ENCODE data around the gene GRK6. TPM values are rescaled to one million over a fixed set of nuclear protein-coding genes. Genes with fewer than 3 reads are reported as not detected.

The GRK6 gene
- total RNA-seq, 3 donors from 2014 or later = 21.3 to 25.0 (median 22.1) TPM

DNA sequence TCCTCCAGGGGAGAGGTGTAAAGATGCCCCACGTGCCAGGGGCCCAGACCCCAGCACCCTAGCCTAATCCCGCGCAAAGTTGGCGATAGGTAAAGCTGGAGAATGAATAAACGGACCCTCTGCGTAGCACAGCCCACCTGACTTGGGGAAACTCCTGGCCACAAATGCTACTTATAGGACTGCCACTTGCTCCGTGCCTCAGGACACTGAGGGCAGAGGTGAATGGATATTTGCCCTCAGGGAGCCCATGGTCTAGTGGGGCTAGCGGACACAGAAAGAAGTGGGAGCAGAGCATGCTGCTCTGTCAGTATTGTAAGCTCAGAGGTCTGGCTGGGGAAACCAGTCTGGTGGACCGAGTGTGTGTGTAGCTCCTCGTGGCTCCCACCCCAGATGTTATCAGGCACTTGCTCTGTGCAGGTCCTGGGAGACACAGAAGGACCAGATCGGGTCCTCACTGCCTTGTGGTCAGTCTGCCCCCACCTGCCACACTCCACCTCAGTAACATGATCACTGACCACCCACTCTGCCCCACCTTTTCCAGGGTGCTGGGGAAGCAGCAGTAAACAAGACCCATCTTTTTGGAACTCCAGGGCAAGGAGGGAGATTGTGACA, 841 bp downstream of the GRK6 start:
- no peaks in the 10 kb centered on the region for H3K9me3 ChIP-seq
- peak overlapping the region; percentile 91 to 92 for H3K27ac ChIP-seq
- H3K4me3 ChIP-seq = peak overlapping the region; percentile 77 to 88 (median 84)
- no peaks in the 10 kb centered on the region for H3K27me3 ChIP-seq
- DNase-seq (ENCODE audit: low spot score in 2 of 2) = peak in 1 of 2 donors; percentile 41
- no peak for TF ChIP-seq POLR2AphosphoS5 (IDR thresholded peaks at IDR 0.05)
- TF ChIP-seq, protein P1, sequence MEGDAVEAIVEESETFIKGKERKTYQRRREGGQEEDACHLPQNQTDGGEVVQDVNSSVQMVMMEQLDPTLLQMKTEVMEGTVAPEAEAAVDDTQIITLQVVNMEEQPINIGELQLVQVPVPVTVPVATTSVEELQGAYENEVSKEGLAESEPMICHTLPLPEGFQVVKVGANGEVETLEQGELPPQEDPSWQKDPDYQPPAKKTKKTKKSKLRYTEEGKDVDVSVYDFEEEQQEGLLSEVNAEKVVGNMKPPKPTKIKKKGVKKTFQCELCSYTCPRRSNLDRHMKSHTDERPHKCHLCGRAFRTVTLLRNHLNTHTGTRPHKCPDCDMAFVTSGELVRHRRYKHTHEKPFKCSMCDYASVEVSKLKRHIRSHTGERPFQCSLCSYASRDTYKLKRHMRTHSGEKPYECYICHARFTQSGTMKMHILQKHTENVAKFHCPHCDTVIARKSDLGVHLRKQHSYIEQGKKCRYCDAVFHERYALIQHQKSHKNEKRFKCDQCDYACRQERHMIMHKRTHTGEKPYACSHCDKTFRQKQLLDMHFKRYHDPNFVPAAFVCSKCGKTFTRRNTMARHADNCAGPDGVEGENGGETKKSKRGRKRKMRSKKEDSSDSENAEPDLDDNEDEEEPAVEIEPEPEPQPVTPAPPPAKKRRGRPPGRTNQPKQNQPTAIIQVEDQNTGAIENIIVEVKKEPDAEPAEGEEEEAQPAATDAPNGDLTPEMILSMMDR (IDR thresholded peaks at IDR 0.05) = no peak
- no peak for TF ChIP-seq POLR2A (IDR thresholded peaks at IDR 0.05)
- intact Hi-C loops (cut with DNase I; ENCODE audit: low total_unique reads) = no loop called here
- no peaks in the 10 kb centered on the region for H3K36me3 ChIP-seq
- H3K4me1 ChIP-seq = peaks cover 5 to 17% of the 10 kb centered on the region in 2 donors

DNA sequence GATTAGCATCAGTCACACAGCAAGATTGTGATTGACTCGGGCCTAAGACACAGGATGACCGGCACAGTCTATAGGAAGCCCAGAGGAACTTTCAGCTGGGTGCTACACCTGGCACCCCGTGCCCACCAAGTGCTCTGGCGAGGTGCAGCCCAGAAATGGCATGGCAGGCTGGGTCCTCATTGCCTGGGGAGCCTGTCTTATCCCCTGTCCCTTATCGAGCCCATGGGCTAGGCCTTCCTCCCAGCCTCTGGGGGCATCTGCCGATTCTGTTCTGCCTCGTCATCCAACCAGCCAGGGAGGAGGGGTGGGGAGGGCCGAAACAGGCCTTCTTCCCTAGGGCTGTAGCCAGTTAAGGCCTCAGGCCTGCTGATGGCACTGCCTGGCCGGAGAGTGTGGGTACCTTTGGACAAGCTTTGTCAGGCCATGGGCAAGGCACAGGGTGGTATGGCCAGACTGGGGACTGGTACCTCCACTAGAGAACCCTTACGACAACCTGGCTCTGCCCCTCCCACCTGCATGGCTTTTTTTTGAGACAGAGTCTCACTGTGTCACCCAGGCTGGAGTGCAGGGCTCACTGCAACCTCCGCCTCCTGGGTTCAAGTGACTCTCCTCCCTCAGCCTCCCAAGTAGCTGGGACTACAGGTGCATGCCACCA, 1.6 kb downstream of the GRK6 start:
- no peaks in the 10 kb centered on the region for H3K27me3 ChIP-seq
- H3K4me1 ChIP-seq = peaks cover 5 to 17% of the 10 kb centered on the region in 2 donors

DNA sequence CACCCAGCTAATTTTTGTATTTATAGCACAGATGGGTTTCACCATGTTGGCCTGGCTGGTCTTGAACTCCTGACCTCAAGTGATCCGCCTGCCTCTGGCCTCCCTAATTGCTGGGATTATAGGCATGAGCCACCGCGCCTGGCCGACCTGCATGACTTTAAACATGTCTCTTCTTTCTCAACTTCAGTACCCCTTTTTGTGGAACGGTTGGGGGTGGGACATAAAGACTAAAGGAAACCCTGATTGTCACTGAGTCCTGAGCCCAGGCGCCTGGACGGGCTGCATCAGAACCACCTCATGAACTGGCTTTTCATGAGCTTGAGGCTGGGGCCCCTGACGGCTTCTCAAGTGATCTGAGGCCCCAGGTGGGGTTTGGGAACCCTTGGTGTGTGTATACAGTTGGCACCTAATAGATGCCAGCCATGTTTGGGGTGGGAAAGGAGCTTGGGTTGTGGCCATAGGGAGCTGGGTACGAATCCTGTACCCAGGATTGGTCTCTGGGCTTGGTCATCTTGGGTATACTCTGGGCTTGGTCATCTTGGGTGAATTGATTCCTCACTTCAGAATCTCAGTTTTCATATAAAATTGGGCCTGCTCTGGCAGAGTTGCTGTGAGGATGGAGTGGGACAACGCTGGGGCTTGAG, 2.2 kb downstream of the GRK6 start:
- Histone ChIP-seq H3K9me3 (no peaks in the 10 kb centered on the region), H3K27ac (peak overlapping the region in 1 of 2 donors; percentile 91), H3K4me3 (no peak overlapping the region), H3K4me1 (peaks cover 5 to 17% of the 10 kb centered on the region in 2 donors), H3K27me3 (no peaks in the 10 kb centered on the region), H3K36me3 (no peaks in the 10 kb centered on the region)
- TF ChIP-seq POLR2AphosphoS5 (IDR thresholded peaks at IDR 0.05) = no peak
- TF ChIP-seq, protein P1 (IDR thresholded peaks at IDR 0.05) = no peak
- TF ChIP-seq POLR2A (IDR thresholded peaks at IDR 0.05) = no peak
- DNase-seq (ENCODE audit: low spot score in 2 of 2) = no peak
- intact Hi-C loops (cut with DNase I; ENCODE audit: low total_unique reads) = no loop called here

More for the DNA sequence above, 1.6 kb downstream of the GRK6 start:
- TF ChIP-seq, protein P1 (IDR thresholded peaks at IDR 0.05) = no peak
- TF ChIP-seq POLR2A (IDR thresholded peaks at IDR 0.05) (no peak), POLR2AphosphoS5 (IDR thresholded peaks at IDR 0.05) (no peak)
- Histone ChIP-seq H3K4me3 (peak overlapping the region; percentile 77 to 88 (median 84)), H3K36me3 (no peaks in the 10 kb centered on the region), H3K9me3 (no peaks in the 10 kb centered on the region), H3K27ac (peak overlapping the region; percentile 91 to 92)
- DNase-seq (ENCODE audit: low spot score in 2 of 2) = no peak
- intact Hi-C loops (cut with DNase I; ENCODE audit: low total_unique reads) = no loop called here

DNA sequence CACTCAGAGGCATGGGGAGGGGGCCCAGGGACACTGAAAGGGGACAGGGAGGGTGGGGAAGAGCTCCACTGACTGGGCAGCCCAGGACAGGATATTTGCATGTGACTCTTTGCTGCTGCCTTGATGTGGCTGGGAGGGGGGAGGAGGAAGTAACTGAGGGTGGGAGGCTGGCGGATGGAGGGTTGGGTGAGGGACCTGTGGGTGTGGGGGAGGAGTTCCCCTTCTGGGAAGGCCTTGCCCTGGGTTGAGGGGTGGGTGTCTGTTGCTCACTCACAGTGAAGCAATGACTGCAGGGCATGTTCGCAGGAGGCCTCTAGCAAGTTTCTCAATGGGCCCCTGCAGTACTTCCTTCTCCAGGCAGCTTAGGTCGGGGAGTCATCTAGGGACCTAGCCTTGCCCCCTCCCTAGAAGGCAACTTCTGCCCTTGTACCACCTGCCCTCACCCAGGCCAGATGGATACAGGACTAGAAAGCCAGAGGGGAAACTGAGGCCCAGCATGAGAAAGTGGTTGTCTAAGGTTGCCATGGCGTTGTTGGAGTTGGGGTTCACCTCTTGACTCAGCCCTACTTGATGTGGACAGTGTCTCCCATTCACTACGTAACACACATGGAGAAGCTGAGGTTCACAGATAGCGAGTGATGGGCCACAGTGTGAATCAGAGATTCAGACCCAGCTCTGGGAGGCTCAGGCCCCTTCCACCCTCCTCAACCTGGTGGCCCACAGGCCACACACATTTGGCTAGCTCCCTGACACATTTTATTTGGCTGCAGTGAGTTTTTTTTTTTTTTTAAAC, 3.0 kb downstream of the GRK6 start:
- Histone ChIP-seq H3K4me1 (peaks cover 5 to 17% of the 10 kb centered on the region in 2 donors), H3K36me3 (no peaks in the 10 kb centered on the region), H3K27me3 (no peaks in the 10 kb centered on the region), H3K4me3 (no peak overlapping the region), H3K27ac (no peak overlapping the region), H3K9me3 (no peaks in the 10 kb centered on the region)
- no peak for TF ChIP-seq POLR2A (IDR thresholded peaks at IDR 0.05)
- TF ChIP-seq, protein P1 (IDR thresholded peaks at IDR 0.05) = no peak
- no peak for TF ChIP-seq POLR2AphosphoS5 (IDR thresholded peaks at IDR 0.05)
- intact Hi-C loops (cut with DNase I; ENCODE audit: low total_unique reads) = no loop called here
- DNase-seq (ENCODE audit: low spot score in 2 of 2) = no peak

All from breast epithelium (tissue), 4 donors.